ENCODE measurements around the gene PDILT. TPM values are rescaled to one million over a fixed set of nuclear protein-coding genes. Genes with fewer than 3 reads are reported as not detected.

The PDILT gene
- total and polyA plus RNA-seq, 9 of the 15 experiments (the other 6 are each of a cell fraction or from before 2014, with no cell fraction given) = not detected

- Histone ChIP-seq H3K36me3 (ENCODE audit: control insufficient read depth, insufficient read depth, low read length) (no peaks in the 10 kb centered on the region), H3K4me1 (replicated peaks in 1 of 2; ENCODE audit: control insufficient read depth in 2 of 2, insufficient read depth in 2 of 2, low read length in 2 of 2) (no peaks in the 10 kb centered on the region), H4K20me1 (replicated peaks; ENCODE audit: control insufficient read depth, insufficient read depth, low read length) (0 out of 2 replicates have a peak, but pooled peaks cover 1% of the 10 kb centered on the region), H3K79me2 (ENCODE audit: control insufficient read depth, insufficient read depth, low read length) (no peaks in the 10 kb centered on the region), H3K4me2 (ENCODE audit: insufficient read depth, low read length) (no peak overlapping the region), H3K9ac (ENCODE audit: insufficient read depth in 1 of 2, low read depth in 2 of 2, low read length in 2 of 2) (no peak overlapping the region), H3K9me3 (replicated peaks; ENCODE audit: control insufficient read depth, insufficient read depth, low read depth, low read length) (no peaks in the 10 kb centered on the region), H3K27ac (ENCODE audit: extremely low read depth, low read depth, low read length) (no peak overlapping the region), H2AFZ (ENCODE audit: low read depth, low read length) (no peak overlapping the region), H3K4me3 (no peak overlapping the region), H3K27me3 (ENCODE audit: control insufficient read depth in 2 of 2, insufficient read depth in 2 of 2, low read length in 2 of 2) (no peaks in the 10 kb centered on the region; a peak in 1 of 5 replicates), H3K9me1 (ENCODE audit: control insufficient read depth, insufficient read depth, low read length) (no peaks in the 10 kb centered on the region)
- TF ChIP-seq ZBTB12 (CRISPR knock-in tag; IDR thresholded peaks at IDR 0.05) (no peak), ARID1B (IDR thresholded peaks at IDR 0.05) (no peak), FOXA1 (IDR thresholded peaks at IDR 0.05; ENCODE audit: borderline replicate concordance) (no peak), DMBX1 (CRISPR knock-in tag; IDR thresholded peaks at IDR 0.05; ENCODE audit: borderline replicate concordance) (no peak), ZNF395 (CRISPR knock-in tag; IDR thresholded peaks at IDR 0.05) (no peak), ZNF740 (CRISPR knock-in tag; IDR thresholded peaks at IDR 0.05) (no peak), ZNF740 (tag; IDR thresholded peaks at IDR 0.05) (no peak), CBX3 (IDR thresholded peaks at IDR 0.05; ENCODE audit: borderline replicate concordance in 1 of 2, low read length in 2 of 2) (no peak), PCBP1 (IDR thresholded peaks at IDR 0.05; ENCODE audit: low read depth, low read length, poor library complexity, severe bottlenecking) (no peak), ZNF12 (CRISPR knock-in tag; IDR thresholded peaks at IDR 0.05) (no peak), PTBP1 (IDR thresholded peaks at IDR 0.05; ENCODE audit: low read depth, low read length) (no peak), USF2 (CRISPR knock-in tag; IDR thresholded peaks at IDR 0.05) (no peak), ZNF57 (CRISPR knock-in tag; IDR thresholded peaks at IDR 0.05) (no peak), SETDB1 (IDR thresholded peaks at IDR 0.05; ENCODE audit: low read length) (no peak), NELFE (IDR thresholded peaks at IDR 0.05; ENCODE audit: insufficient read depth, insufficient read length) (no peak), SMAD3 (CRISPR knock-in tag; conservative IDR thresholded peaks at IDR 0.05) (no peak), SRSF9 (IDR thresholded peaks at IDR 0.05; ENCODE audit: borderline replicate concordance, low read depth, low read length) (no peak), ZC3H11A (IDR thresholded peaks at IDR 0.05; ENCODE audit: low read depth, low read length) (no peak), PHF21A (IDR thresholded peaks at IDR 0.05; ENCODE audit: borderline replicate concordance, low read depth) (no peak), ILK (tag; IDR thresholded peaks at IDR 0.05; ENCODE audit: borderline replicate concordance, low read depth) (no peak)
- 0% methylated on average over 6 of the region's 6 CpGs for WGBS (ENCODE audit: insufficient coverage, low coverage, missing lambda C conversion rate)
- in situ Hi-C loops (cut with MboI) (loop anchor here (10.0 kb wide), 1 partner anchor 705 kb away; no protein-coding TSS in a partner anchor), intact Hi-C loops (cut with micrococcal nuclease) (no loop called here)
- ChIA-PET CTCF (ENCODE audit: low intra/inter-chr PET ratio) (no interaction called here), POLR2A (no interaction called here)
- no TSS peak for BruUV-seq (replicated peaks)
- DNase-seq (ENCODE audit: extremely low read depth in 1 of 4, low spot score in 3 of 4) = no peak
- no peak for FAIRE-seq
- ATAC-seq = no peak
These were observed 94.8 kb downstream of the PDILT start for GRCh38 chr16:20309786-20310185.
